Neural cell (in vitro differentiated cells): ENCODE data around the gene INTS4.

Experiments
- EP300 ChIP-seq: fragments of 450-650 bp; conservative IDR thresholded peaks from 2 replicates; pipeline ENCODE4 v1.6.1; 2014; ENCODE audit warnings: antibody characterized with exemption, mild to moderate bottlenecking, moderate library complexity; ENCODE audit not compliant: poor library complexity, severe bottlenecking
- EZH2 ChIP-seq: fragments of 200-600, 300-800 bp; shearing (Covaris generic), sonication (generic); IDR thresholded peaks from 2 replicates; pipeline ENCODE4 v1.6.1; 2014; ENCODE audit warnings: antibody characterized with exemption, low read length, borderline replicate concordance, mild to moderate bottlenecking; ENCODE audit not compliant: insufficient read depth, poor library complexity, severe bottlenecking
- MXI1 ChIP-seq: fragments of 450-650 bp; conservative IDR thresholded peaks from 2 replicates; pipeline ENCODE4 v1.6.1; 2014; ENCODE audit warnings: antibody characterized with exemption, mild to moderate bottlenecking; ENCODE audit not compliant: poor library complexity, severe bottlenecking
- POLR2AphosphoS5 ChIP-seq: IDR thresholded peaks from 2 replicates; pipeline ENCODE4 v1.6.1; 2012
- RAD21 ChIP-seq: fragments of 450-650 bp; conservative IDR thresholded peaks from 2 replicates; pipeline ENCODE4 v1.6.1; 2014; ENCODE audit warnings: antibody characterized with exemption, mild to moderate bottlenecking, moderate library complexity
- TAF1 ChIP-seq: IDR thresholded peaks from 2 replicates; pipeline ENCODE4 v1.6.1; 2012; ENCODE audit warnings: low read depth
- TF ChIP-seq, protein P1 (sequence below): fragments of 450-650 bp; IDR thresholded peaks from 2 replicates; pipeline ENCODE4 v1.5.1; 2014; ENCODE audit warnings: antibody characterized with exemption, mild to moderate bottlenecking, moderate library complexity; ENCODE audit not compliant: poor library complexity, severe bottlenecking
- TF ChIP-seq, protein P2 (sequence below): IDR thresholded peaks from 2 replicates; pipeline ENCODE4 v1.6.1; 2012; ENCODE audit warnings: borderline replicate concordance

DNA sequence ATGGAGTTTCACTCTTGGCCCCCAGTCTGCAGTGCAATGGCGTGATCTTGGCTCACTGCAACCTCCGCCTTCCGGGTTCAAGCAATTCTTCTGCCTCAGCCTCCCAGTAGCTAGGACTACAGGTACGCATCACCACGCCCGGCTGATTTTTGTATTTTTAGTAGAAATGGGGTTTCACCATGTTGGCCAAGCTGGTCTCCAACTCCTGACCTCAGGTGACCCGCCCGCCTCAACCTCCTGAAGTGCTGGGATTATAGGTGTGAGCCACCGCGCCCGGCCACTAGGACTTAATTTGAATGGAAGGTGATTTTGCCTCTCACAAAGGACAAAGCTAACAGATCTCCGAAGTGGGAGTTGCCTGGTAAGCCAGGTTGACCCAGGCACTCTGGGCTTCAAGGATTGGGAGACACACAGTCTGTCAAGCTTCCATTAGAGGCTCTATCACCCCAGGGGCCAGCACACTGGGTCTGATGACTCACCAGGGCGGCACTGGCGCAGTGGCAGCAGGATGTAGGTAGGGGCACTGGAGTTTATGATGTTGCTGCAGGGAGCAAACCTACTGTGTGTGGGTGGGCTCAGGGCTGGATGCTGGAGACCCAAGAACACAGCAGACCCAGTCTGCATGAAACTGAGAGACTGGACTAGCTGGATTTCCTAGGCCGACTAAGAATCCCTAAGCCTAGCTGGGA, 46.4 kb upstream of the INTS4 start:
- TF ChIP-seq, protein P1, sequence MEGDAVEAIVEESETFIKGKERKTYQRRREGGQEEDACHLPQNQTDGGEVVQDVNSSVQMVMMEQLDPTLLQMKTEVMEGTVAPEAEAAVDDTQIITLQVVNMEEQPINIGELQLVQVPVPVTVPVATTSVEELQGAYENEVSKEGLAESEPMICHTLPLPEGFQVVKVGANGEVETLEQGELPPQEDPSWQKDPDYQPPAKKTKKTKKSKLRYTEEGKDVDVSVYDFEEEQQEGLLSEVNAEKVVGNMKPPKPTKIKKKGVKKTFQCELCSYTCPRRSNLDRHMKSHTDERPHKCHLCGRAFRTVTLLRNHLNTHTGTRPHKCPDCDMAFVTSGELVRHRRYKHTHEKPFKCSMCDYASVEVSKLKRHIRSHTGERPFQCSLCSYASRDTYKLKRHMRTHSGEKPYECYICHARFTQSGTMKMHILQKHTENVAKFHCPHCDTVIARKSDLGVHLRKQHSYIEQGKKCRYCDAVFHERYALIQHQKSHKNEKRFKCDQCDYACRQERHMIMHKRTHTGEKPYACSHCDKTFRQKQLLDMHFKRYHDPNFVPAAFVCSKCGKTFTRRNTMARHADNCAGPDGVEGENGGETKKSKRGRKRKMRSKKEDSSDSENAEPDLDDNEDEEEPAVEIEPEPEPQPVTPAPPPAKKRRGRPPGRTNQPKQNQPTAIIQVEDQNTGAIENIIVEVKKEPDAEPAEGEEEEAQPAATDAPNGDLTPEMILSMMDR, result no peak
- TF ChIP-seq EP300 (no peak), TAF1 (no peak), EZH2 (no peak), RAD21 (no peak), POLR2AphosphoS5 (no peak), MXI1 (no peak)
- TF ChIP-seq, protein P2, sequence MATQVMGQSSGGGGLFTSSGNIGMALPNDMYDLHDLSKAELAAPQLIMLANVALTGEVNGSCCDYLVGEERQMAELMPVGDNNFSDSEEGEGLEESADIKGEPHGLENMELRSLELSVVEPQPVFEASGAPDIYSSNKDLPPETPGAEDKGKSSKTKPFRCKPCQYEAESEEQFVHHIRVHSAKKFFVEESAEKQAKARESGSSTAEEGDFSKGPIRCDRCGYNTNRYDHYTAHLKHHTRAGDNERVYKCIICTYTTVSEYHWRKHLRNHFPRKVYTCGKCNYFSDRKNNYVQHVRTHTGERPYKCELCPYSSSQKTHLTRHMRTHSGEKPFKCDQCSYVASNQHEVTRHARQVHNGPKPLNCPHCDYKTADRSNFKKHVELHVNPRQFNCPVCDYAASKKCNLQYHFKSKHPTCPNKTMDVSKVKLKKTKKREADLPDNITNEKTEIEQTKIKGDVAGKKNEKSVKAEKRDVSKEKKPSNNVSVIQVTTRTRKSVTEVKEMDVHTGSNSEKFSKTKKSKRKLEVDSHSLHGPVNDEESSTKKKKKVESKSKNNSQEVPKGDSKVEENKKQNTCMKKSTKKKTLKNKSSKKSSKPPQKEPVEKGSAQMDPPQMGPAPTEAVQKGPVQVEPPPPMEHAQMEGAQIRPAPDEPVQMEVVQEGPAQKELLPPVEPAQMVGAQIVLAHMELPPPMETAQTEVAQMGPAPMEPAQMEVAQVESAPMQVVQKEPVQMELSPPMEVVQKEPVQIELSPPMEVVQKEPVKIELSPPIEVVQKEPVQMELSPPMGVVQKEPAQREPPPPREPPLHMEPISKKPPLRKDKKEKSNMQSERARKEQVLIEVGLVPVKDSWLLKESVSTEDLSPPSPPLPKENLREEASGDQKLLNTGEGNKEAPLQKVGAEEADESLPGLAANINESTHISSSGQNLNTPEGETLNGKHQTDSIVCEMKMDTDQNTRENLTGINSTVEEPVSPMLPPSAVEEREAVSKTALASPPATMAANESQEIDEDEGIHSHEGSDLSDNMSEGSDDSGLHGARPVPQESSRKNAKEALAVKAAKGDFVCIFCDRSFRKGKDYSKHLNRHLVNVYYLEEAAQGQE, result no peak
